Glutamatergic neuron (in vitro differentiated cells): ENCODE results near the gene MAVS. TPM values are rescaled to one million over a fixed set of nuclear protein-coding genes. Genes with fewer than 3 reads are reported as not detected.

Experiments
- DNase-seq: peaks from one replicate; pipeline ENCODE4 v3.0.0; 2022
- H3K27ac Mint-ChIP-seq: one replicate; pipeline ENCODE4 v1.8.0; 2020; ENCODE audit warnings: mild to moderate bottlenecking, mixed read lengths, inconsistent platforms; ENCODE audit not compliant: unreplicated experiment
- H3K27me3 Mint-ChIP-seq: one replicate; pipeline ENCODE4 v1.8.0; 2020; ENCODE audit warnings: mild to moderate bottlenecking, moderate library complexity, mixed read lengths, inconsistent platforms; ENCODE audit not compliant: unreplicated experiment
- H3K36me3 Mint-ChIP-seq: one replicate; pipeline ENCODE4 v1.8.0; 2020; ENCODE audit warnings: mild to moderate bottlenecking, mixed read lengths, inconsistent platforms; ENCODE audit not compliant: unreplicated experiment
- H3K4me1 Mint-ChIP-seq: one replicate; pipeline ENCODE4 v1.8.0; 2020; ENCODE audit warnings: mild to moderate bottlenecking, low read depth, mixed read lengths, inconsistent platforms; ENCODE audit not compliant: unreplicated experiment
- H3K4me3 Mint-ChIP-seq: one replicate; pipeline ENCODE4 v1.8.0; 2020; ENCODE audit warnings: mild to moderate bottlenecking, mixed read lengths, inconsistent platforms; ENCODE audit not compliant: unreplicated experiment
- H3K9me3 Mint-ChIP-seq: one replicate; pipeline ENCODE4 v1.8.0; 2020; ENCODE audit warnings: mild to moderate bottlenecking, moderate library complexity, mixed read lengths, inconsistent platforms; ENCODE audit not compliant: unreplicated experiment
- total RNA-seq: library from RNA; stranded (reverse); fragmentation: NEBNext Ultra II Directional; extraction: Animal tissue kit (Norgen Biotek cat#: 25700); gene quantifications from one replicate; pipeline ENCODE4 v1.2.1, GENCODE V29; 2021; ENCODE audit not compliant: unreplicated experiment
- TF ChIP-seq, protein P1 (sequence below): fragments of 200-600 bp; sonication (generic); IDR thresholded peaks from one replicate; pipeline ENCODE4 v1.5.0; 2021; ENCODE audit not compliant: partially characterized antibody, unreplicated experiment

Gene MAVS
- total RNA-seq, 1 donor from 2014 or later, result 25.8 TPM

- Mint-ChIP-seq H3K27ac (peak overlapping the region; percentile 60), H3K36me3 (no peaks in the 10 kb centered on the region), H3K9me3 (peaks cover 4% of the 10 kb centered on the region), H3K4me3 (peak overlapping the region; percentile 88), H3K27me3 (peaks cover 2% of the 10 kb centered on the region), H3K4me1 (peaks cover 2% of the 10 kb centered on the region)
- TF ChIP-seq, protein P1, sequence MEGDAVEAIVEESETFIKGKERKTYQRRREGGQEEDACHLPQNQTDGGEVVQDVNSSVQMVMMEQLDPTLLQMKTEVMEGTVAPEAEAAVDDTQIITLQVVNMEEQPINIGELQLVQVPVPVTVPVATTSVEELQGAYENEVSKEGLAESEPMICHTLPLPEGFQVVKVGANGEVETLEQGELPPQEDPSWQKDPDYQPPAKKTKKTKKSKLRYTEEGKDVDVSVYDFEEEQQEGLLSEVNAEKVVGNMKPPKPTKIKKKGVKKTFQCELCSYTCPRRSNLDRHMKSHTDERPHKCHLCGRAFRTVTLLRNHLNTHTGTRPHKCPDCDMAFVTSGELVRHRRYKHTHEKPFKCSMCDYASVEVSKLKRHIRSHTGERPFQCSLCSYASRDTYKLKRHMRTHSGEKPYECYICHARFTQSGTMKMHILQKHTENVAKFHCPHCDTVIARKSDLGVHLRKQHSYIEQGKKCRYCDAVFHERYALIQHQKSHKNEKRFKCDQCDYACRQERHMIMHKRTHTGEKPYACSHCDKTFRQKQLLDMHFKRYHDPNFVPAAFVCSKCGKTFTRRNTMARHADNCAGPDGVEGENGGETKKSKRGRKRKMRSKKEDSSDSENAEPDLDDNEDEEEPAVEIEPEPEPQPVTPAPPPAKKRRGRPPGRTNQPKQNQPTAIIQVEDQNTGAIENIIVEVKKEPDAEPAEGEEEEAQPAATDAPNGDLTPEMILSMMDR, result no peak
- no peak for DNase-seq
These were observed 851 bp downstream of the MAVS start for GRCh38 chr20:3847429-3847940.

DNA sequence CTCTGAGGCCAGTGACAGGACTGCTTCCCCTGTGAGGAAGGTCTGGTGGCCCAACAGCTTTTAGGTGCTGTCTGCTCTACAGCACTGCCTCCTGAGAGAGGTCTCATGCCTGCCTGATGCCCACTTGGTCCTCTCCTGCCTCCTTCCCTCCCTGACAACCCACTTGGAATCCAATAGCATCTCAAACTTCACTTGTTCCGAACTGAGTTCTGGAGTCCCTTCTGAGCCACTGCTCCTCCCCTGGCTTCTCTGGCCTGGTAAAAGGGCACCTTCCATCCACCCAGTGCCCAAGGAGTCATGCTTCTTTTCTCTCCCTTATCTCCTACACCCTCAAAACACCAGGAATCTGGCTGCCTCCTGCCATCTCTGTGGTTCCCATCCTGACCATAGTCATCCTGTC is 1.9 kb downstream of the MAVS start:
- H3K4me1 Mint-ChIP-seq, result peaks cover 2% of the 10 kb centered on the region
- DNase-seq, result no peak
- no peak overlapping the region for H3K27ac Mint-ChIP-seq
- peak overlapping the region; percentile 61 for H3K4me3 Mint-ChIP-seq
- peaks cover 4% of the 10 kb centered on the region for H3K9me3 Mint-ChIP-seq
- H3K36me3 Mint-ChIP-seq, result no peaks in the 10 kb centered on the region
- H3K27me3 Mint-ChIP-seq, result peaks cover 2% of the 10 kb centered on the region
- TF ChIP-seq, protein P1, result no peak

- Mint-ChIP-seq H3K4me3 (no peak overlapping the region), H3K27me3 (peaks cover 3% of the 10 kb centered on the region), H3K27ac (no peak overlapping the region), H3K9me3 (no peaks in the 10 kb centered on the region), H3K36me3 (no peaks in the 10 kb centered on the region), H3K4me1 (peaks cover 2% of the 10 kb centered on the region)
- TF ChIP-seq, protein P1, result no peak
- DNase-seq, result no peak
These were observed 7.8 kb downstream of the MAVS start for GRCh38 chr20:3854462-3854871.

DNA sequence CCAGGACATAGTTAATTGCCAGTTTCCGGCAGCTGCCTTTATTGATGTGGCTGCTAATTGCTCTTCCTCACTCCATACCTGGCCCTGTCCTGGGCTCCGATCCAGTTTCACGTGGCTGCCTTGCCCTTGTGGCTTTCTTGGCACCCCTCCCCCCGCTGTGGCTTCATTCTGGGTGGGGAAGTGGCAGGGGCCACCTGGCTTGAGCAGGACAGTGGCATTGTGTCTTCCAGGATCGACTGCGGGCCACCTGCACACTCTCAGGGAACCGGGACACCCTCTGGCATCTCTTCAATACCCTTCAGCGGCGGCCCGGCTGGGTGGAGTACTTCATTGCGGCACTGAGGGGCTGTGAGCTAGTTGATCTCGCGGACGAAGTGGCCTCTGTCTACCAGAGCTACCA is 10.8 kb downstream of the MAVS start:
- no peak overlapping the region for H3K27ac Mint-ChIP-seq
- no peaks in the 10 kb centered on the region for H3K9me3 Mint-ChIP-seq
- no peak for DNase-seq
- peaks cover 2% of the 10 kb centered on the region for H3K4me1 Mint-ChIP-seq
- peaks cover 1% of the 10 kb centered on the region for H3K36me3 Mint-ChIP-seq
- no peak overlapping the region for H3K4me3 Mint-ChIP-seq
- TF ChIP-seq, protein P1, result no peak
- H3K27me3 Mint-ChIP-seq, result peaks cover 3% of the 10 kb centered on the region

DNA sequence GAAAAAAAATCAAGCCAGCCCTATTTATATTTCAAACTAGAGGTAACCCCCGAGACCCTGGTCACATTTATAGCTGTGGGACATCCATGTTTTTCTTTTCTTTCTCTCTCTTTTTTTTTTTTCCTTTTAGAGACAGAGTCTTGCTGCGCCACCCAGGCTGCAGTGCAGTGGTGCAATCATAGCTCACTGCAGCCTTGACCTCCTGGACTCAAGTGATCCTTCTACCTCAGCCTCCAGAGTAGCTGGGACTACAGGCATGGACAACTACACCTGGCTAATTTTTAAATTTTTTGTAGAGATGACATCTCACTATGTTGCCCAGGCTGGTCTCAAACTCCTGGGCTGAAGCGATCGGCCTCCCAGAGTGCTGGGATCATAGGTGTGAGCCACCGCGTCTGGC is 12.1 kb downstream of the MAVS start:
- DNase-seq, result no peak
- Mint-ChIP-seq H3K4me3 (no peak overlapping the region), H3K27ac (no peak overlapping the region), H3K36me3 (peaks cover 10% of the 10 kb centered on the region), H3K27me3 (peaks cover 3% of the 10 kb centered on the region), H3K9me3 (no peaks in the 10 kb centered on the region), H3K4me1 (peaks cover 2% of the 10 kb centered on the region)
- TF ChIP-seq, protein P1, result no peak
